ENCODE measurements around the gene IL12RB1. TPM values are rescaled to one million over a fixed set of nuclear protein-coding genes. Genes with fewer than 3 reads are reported as not detected.

The IL12RB1 gene
- 1 to 10 TPM in 1 of 2 donors, under 1 TPM in 1; 0.98 to 3.9 TPM for total RNA-seq
- long read RNA-seq: 0 reads

- ATAC-seq: peak; percentile 60
- intact Hi-C loops (cut with DNase I, micrococcal nuclease): no loop called here
- peak in 1 of 2 donors; percentile 34 for DNase-seq
Observed at GRCh38 chr19:18086590-18087138, at the start of gene IL12RB1. Gene IL12RB1 (minus strand): TSS chr19:18086934. CDS start chr19:18086823, 111 bp downstream.

- intact Hi-C loops (cut with DNase I, micrococcal nuclease): no loop called here
- ATAC-seq (peak; percentile 96), DNase-seq (peak; percentile 76 to 86)
Observed at GRCh38 chr19:18135712-18136584, 49.2 kb upstream of the IL12RB1 start.

GRCh38 chr19:18131841-18132596 lies 45.3 kb upstream of the IL12RB1 start:
- ATAC-seq: no peak
- intact Hi-C loops (cut with DNase I, micrococcal nuclease): no loop called here
- no peak for DNase-seq

GRCh38 chr19:18130523-18131242 lies 43.9 kb upstream of the IL12RB1 start:
- intact Hi-C loops (cut with DNase I, micrococcal nuclease): no loop called here
- no peak for DNase-seq
- ATAC-seq: no peak

GRCh38 chr19:18128805-18129204 lies 42.1 kb upstream of the IL12RB1 start:
- no peak for ATAC-seq
- intact Hi-C loops (cut with DNase I, micrococcal nuclease): no loop called here
- DNase-seq: no peak

- ATAC-seq (no peak), DNase-seq (no peak)
- intact Hi-C loops (cut with DNase I, micrococcal nuclease): no loop called here
Observed at GRCh38 chr19:18128044-18128443, 41.3 kb upstream of the IL12RB1 start.

GRCh38 chr19:18126097-18126496 lies 39.4 kb upstream of the IL12RB1 start:
- intact Hi-C loops (cut with DNase I, micrococcal nuclease): no loop called here
- ATAC-seq (no peak), DNase-seq (no peak)

- intact Hi-C loops (cut with DNase I, micrococcal nuclease): no loop called here
- ATAC-seq: peak; percentile 20
- no peak for DNase-seq
Observed at GRCh38 chr19:18123819-18124218, 37.1 kb upstream of the IL12RB1 start.

- no peak for DNase-seq
- no peak for ATAC-seq
Observed at GRCh38 chr19:18122860-18123795, 36.4 kb upstream of the IL12RB1 start.

GRCh38 chr19:18122424-18122823 lies 35.7 kb upstream of the IL12RB1 start:
- intact Hi-C loops (cut with DNase I, micrococcal nuclease): no loop called here
- DNase-seq (no peak), ATAC-seq (no peak)

More at GRCh38 chr19:18122860-18123795, 36.4 kb upstream of the IL12RB1 start:
- intact Hi-C loops (cut with DNase I, micrococcal nuclease): no loop called here

GRCh38 chr19:18121166-18121565 lies 34.4 kb upstream of the IL12RB1 start:
- ATAC-seq (no peak), DNase-seq (no peak)
- intact Hi-C loops (cut with DNase I, micrococcal nuclease): no loop called here

- DNase-seq: no peak
- intact Hi-C loops (cut with DNase I, micrococcal nuclease): no loop called here
- ATAC-seq: no peak
Observed at GRCh38 chr19:18120127-18120526, 33.4 kb upstream of the IL12RB1 start.

- ATAC-seq (no peak), DNase-seq (peak in 1 of 2 donors; percentile 31)
- intact Hi-C loops (cut with DNase I, micrococcal nuclease): loop anchor here in 1 of 2 donors (10.0 kb wide), 1 partner anchor 45 kb away; no protein-coding TSS in a partner anchor
Observed at GRCh38 chr19:18119717-18120105, 33.0 kb upstream of the IL12RB1 start.

- no peak for DNase-seq
- ATAC-seq: no peak
- intact Hi-C loops (cut with DNase I, micrococcal nuclease): loop anchor here in 1 of 2 donors (10.0 kb wide), 1 partner anchor 46 kb away; no protein-coding TSS in a partner anchor
Observed at GRCh38 chr19:18119013-18119716, 32.4 kb upstream of the IL12RB1 start.

- ATAC-seq (no peak), DNase-seq (no peak)
- intact Hi-C loops (cut with DNase I, micrococcal nuclease): loop anchor here in 1 of 2 donors (10.0 kb wide), 1 partner anchor 46 kb away; no protein-coding TSS in a partner anchor
Observed at GRCh38 chr19:18118420-18119012, 31.8 kb upstream of the IL12RB1 start.

GRCh38 chr19:18117692-18118378 lies 31.1 kb upstream of the IL12RB1 start:
- ATAC-seq (peak; percentile 92), DNase-seq (peak; percentile 86 to 95)
- intact Hi-C loops (cut with DNase I, micrococcal nuclease): loop anchor here in 1 of 2 donors (10.0 kb wide), 1 partner anchor 47 kb away; no protein-coding TSS in a partner anchor
